ENCODE measurements around the gene CPEB2. TPM values are rescaled to one million over a fixed set of nuclear protein-coding genes. Genes with fewer than 3 reads are reported as not detected.

Gene CPEB2
- total RNA-seq, 2 donors from 2014 or later: 31.6 to 45.8 TPM

GRCh38 chr4:15005474-15006115, 3.3 kb downstream of the CPEB2 start:
- no peak for DNase-seq (ENCODE audit: low spot score)
- intact Hi-C loops (cut with DNase I): loop anchor here in 1 of 2 donors (10.0 kb wide), 1 partner anchor 171 kb away; no protein-coding TSS in a partner anchor

- no peak for DNase-seq (ENCODE audit: low spot score)
- intact Hi-C loops (cut with DNase I): loop anchor here in 1 of 2 donors (10.0 kb wide), 1 partner anchor 172 kb away; no protein-coding TSS in a partner anchor
These were observed 4.2 kb downstream of the CPEB2 start for GRCh38 chr4:15006416-15007024.

- intact Hi-C loops (cut with DNase I): loop anchor here in 1 of 2 donors (10.0 kb wide), 1 partner anchor 172 kb away; no protein-coding TSS in a partner anchor
- no peak for DNase-seq (ENCODE audit: low spot score)
These were observed 4.9 kb downstream of the CPEB2 start for GRCh38 chr4:15007201-15007600.

GRCh38 chr4:15010038-15010585, 7.8 kb downstream of the CPEB2 start:
- intact Hi-C loops (cut with DNase I): no loop called here
- DNase-seq (ENCODE audit: low spot score): no peak

- intact Hi-C loops (cut with DNase I): no loop called here
- no peak for DNase-seq (ENCODE audit: low spot score)
These were observed 8.9 kb downstream of the CPEB2 start for GRCh38 chr4:15011166-15011565.

GRCh38 chr4:15012017-15012788, 9.9 kb downstream of the CPEB2 start:
- intact Hi-C loops (cut with DNase I): no loop called here
- DNase-seq (ENCODE audit: low spot score): no peak

- intact Hi-C loops (cut with DNase I): no loop called here
- no peak for DNase-seq (ENCODE audit: low spot score)
These were observed 11.3 kb downstream of the CPEB2 start for GRCh38 chr4:15013585-15013984.

- intact Hi-C loops (cut with DNase I): no loop called here
- DNase-seq (ENCODE audit: low spot score): no peak
These were observed 12.9 kb downstream of the CPEB2 start for GRCh38 chr4:15015170-15015569.

- DNase-seq (ENCODE audit: low spot score): no peak
These were observed 16.1 kb downstream of the CPEB2 start for GRCh38 chr4:15018361-15018760.

GRCh38 chr4:15020502-15021286, 18.4 kb downstream of the CPEB2 start:
- DNase-seq (ENCODE audit: low spot score): no peak
- intact Hi-C loops (cut with DNase I): no loop called here

More at GRCh38 chr4:15018361-15018760, 16.1 kb downstream of the CPEB2 start:
- intact Hi-C loops (cut with DNase I): no loop called here

GRCh38 chr4:15021311-15021710, 19.0 kb downstream of the CPEB2 start:
- DNase-seq (ENCODE audit: low spot score): no peak
- intact Hi-C loops (cut with DNase I): no loop called here

- DNase-seq (ENCODE audit: low spot score): no peak
- intact Hi-C loops (cut with DNase I): no loop called here
These were observed 19.7 kb downstream of the CPEB2 start for GRCh38 chr4:15021946-15022345.

- intact Hi-C loops (cut with DNase I): no loop called here
These were observed 22.1 kb downstream of the CPEB2 start for GRCh38 chr4:15024386-15024785.

GRCh38 chr4:15025693-15026092, 23.4 kb downstream of the CPEB2 start:
- intact Hi-C loops (cut with DNase I): no loop called here
- no peak for DNase-seq (ENCODE audit: low spot score)

More at GRCh38 chr4:15024386-15024785, 22.1 kb downstream of the CPEB2 start:
- no peak for DNase-seq (ENCODE audit: low spot score)

GRCh38 chr4:15027921-15028435, 25.7 kb downstream of the CPEB2 start:
- intact Hi-C loops (cut with DNase I): no loop called here
- DNase-seq (ENCODE audit: low spot score): no peak

GRCh38 chr4:15031197-15031596, 28.9 kb downstream of the CPEB2 start:
- intact Hi-C loops (cut with DNase I): no loop called here
- no peak for DNase-seq (ENCODE audit: low spot score)

- no peak for DNase-seq (ENCODE audit: low spot score)
- intact Hi-C loops (cut with DNase I): no loop called here
These were observed 29.9 kb downstream of the CPEB2 start for GRCh38 chr4:15031993-15032675.

- intact Hi-C loops (cut with DNase I): no loop called here
- no peak for DNase-seq (ENCODE audit: low spot score)
These were observed 31.9 kb downstream of the CPEB2 start for GRCh38 chr4:15034071-15034764.
